ENCODE data around the gene SRRM3. TPM values are rescaled to one million over a fixed set of nuclear protein-coding genes. Genes with fewer than 3 reads are reported as not detected.
"Not testable (repeated sequence)": the region's sequence is repeated elsewhere in the genome, so short reads cannot be mapped to it uniquely, and the experiment has no call there.

SRRM3 gene
- polyA plus RNA-seq, 1 donor = 0.62 TPM

GRCh38 chr7:76231071-76231470 is 29.4 kb downstream of the SRRM3 start:
- no peak for DNase-seq

- DNase-seq = no peak
Measured at GRCh38 chr7:76231583-76231982, 29.9 kb downstream of the SRRM3 start.

DNA sequence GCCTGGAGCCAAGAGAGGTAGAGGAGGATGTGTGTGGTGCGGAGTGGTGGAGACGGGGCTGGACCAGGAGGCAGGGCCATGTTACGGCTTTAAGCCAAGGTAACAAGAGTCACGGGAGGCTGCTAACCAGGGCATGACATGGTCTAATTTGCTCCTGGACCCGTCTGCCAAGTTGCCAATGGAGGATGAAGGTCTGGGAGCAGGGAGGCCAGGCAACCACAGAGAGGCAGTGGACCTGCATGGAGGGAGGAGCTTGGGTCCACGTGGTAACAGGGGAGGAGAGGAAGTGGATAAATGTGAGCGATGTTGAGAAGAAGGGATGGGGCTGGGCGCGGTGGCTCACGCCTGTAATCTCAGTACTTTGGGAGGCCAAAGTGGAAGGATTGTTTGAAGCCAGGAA is 31.0 kb downstream of the SRRM3 start:
- DNase-seq = no peak

- DNase-seq = no peak
Measured at GRCh38 chr7:76233538-76234281, 32.0 kb downstream of the SRRM3 start.

GRCh38 chr7:76234282-76234584 is 32.5 kb downstream of the SRRM3 start:
- no peak for DNase-seq

DNA sequence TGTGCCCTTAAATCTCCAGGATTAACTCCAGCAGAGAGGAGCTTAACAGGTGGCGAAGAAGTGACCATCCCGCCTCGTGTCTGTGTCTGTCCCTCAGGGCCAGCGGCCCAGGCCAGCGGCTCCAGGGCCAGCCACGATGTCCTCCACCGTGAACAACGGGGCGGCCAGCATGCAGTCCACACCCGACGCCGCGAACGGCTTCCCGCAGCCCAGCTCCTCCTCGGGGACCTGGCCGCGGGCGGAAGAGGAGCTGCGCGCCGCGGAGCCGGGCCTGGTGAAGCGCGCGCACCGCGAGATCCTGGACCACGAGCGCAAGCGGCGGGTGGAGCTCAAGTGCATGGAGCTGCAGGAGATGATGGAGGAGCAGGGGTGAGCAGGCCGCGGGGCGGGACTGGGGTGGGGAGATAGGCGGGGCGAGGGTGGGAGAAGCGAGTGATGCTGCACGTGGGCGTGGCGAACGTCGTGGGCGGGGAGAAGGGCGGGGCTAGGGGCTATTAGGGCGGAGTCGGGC is 33.3 kb downstream of the SRRM3 start:
- peak; percentile 45 for DNase-seq

DNA sequence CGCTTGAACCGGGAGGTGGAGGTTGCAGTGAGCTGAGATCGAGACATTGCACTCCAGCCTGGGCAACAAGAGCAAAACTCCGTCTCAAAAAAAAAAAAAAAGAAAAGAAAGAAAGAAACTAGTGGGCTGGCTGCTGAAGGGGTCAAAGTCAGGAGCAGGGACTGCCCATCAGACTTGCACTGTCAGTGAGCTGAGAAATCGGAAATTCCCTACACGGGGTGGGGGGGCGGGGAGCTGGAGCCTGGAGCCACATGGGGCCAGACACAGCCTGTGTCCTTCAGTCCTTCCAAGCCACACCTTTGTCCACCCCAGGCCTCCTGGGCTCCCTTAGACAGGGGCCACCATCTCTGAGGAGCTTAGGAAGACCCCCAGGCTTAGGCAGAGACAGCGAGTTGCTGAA is 34.5 kb downstream of the SRRM3 start:
- no peak for DNase-seq

DNA sequence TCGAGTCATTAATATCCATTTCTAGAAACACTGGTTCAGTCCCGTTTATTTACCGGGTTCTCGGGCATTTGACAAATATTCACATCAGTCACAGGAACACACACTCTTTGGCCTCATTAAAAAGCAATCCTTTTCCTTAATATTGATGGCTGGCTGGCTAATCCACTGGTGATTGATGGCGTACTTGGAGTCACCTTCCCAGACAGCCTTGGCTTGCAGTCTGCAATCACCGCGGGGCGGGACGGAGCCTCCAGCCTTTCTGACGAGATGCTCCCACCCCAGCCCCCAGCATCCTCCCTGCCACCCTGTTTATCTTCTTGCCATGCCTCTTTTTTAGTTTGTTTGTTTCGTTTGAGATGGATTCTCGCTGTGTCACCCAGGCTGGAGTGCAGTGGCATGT is 36.6 kb downstream of the SRRM3 start:
- DNase-seq = no peak

- no peak for DNase-seq
Measured at GRCh38 chr7:76241141-76241540, 39.4 kb downstream of the SRRM3 start.

DNA sequence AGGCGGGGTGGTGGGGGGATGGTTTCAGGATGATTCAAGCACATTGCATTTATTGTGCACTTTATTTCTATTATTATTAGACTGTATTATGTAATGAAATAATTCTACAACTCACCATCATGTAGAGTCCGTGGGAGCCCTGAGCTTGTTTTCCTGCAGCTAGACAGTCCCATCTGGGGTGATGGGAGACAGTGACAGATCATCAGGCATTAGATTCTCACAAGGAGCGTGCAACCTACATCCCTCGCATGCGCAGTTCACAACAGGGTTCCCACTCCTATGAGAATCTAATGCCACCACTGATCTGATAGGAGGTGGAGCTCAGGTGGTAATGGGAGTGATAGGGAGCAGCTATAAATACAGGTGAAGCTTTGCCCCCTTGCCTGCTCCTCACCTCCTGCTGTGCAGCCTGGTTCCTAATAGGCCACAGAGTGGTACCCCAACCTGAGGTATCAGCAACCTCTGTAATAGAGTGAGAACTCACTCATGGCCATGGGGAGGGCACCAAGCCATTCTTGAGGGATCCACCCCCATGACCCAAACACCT is 40.9 kb downstream of the SRRM3 start:
- DNase-seq = not testable (repeated sequence)

DNA sequence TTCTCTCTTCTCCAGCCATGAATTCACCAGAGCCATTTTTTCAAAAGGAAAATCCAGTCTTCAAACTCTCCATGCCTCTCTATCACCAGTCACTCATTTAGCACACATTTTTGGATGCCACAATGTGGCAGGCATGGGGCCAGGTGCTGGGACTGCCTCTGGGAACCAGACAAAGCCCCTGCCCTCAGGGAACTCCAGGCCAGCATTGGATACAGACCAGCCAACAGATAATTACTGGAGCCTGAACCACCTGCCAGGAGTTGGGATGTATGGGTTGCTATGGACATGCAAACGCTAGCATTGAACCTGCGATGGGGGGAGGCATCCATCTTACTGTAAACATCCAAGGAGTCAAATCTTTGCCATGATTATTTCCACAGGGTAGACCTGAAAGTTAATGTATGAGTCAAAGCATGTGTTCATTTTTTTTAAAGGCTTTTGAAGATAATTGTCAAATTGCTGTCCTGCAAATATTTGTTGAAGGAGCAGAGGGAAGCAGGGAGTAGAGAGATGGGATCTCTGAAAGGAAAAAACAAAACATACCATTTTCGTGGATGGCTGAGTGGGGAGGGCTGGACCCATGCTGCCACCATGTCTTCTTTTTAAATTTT is 43.2 kb downstream of the SRRM3 start:
- no peak for DNase-seq

- no peak for DNase-seq
Measured at GRCh38 chr7:76246804-76247389, 45.2 kb downstream of the SRRM3 start.

- no peak for DNase-seq
Measured at GRCh38 chr7:76247938-76248337, 46.2 kb downstream of the SRRM3 start.

DNA sequence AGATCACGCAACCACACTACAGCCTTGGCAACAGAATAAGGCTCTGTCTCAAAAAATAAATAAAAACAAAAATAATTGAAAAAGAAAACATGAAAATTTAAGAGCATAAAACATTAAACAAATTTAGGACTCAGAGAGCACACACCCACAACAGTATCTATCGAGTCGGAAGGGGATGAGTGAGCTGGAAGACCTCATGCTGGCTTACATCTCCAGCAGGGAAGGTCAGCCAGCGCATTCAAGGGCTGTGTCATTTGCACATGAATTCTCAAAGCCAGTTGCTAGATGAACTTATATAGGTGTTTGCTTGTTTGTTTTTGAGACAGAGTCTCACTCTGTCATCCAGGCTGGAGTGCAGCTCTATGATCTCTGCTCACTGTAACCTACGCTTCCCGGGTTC is 50.3 kb downstream of the SRRM3 start:
- DNase-seq = no peak

DNA sequence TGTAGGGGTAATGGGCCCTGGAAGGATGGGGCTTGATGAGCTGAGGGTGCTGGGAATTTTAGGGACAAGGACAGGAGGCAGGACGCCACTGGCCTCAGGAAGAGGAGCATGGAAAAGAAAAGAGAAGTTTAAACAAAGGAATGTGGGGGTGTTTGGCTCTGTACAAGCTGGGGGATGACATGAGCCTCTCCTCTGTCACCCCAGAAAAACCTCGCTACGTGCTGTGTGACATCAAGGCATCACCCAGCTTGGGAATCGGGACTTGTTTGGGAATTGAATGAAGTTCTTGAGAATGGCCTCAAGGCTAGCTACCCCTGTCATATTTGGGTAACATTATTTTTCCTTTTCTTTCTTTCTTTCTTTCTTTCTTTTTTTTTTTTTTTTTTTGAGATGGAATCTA is 53.1 kb downstream of the SRRM3 start:
- DNase-seq = no peak

- no peak for DNase-seq
Measured at GRCh38 chr7:76257973-76258372, 56.3 kb downstream of the SRRM3 start.

- DNase-seq = no peak
Measured at GRCh38 chr7:76259124-76260093, 57.7 kb downstream of the SRRM3 start.

DNA sequence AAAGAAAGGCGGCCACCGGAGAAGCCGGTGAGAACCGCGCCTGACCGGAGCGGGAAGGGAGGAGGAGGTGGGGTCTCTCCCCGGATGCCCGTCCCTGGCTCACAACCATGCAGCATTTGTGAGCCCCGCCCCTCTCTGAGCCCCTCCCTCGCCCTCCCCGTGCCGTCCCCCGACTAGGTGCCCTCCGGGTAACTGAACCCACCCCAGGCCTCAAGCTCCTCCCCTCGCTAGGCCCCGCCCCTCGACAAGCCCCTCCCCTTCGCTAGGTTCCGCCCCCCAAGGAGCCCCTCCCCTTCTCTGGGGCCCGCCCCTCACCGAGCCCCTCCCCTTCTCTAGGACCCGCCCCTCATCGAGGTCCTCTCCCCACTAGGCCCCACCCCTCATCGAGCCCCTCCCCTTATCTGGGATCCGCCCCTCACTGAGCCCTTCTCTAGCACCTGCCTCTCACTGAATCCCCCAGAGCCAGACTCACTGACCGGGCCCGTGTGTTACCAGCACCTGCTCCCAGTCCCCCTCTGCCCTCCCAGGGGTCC is 58.5 kb downstream of the SRRM3 start:
- no peak for DNase-seq

DNA sequence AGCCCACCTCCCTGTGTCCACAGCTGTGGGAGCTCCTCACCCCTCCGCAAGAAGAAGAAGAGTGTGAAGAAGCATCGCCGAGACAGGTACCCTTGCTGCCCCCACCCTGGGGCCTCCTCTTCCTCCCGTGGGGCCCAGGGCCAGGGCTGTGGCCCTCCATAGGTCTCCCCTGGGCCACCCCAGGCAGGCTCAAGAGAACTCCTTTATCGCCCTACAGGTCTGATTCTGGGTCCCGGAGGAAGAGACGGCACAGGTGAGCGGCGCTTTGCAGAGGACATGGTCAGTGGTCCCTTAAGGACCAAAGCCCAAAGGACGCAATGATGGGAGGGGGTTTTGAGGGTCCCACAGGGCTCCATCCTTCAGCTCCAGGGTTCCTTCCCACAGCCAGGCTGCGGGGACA is 59.6 kb downstream of the SRRM3 start:
- DNase-seq = no peak

- DNase-seq = no peak
Measured at GRCh38 chr7:76261931-76262330, 60.2 kb downstream of the SRRM3 start.

- no peak for DNase-seq
Measured at GRCh38 chr7:76262683-76263402, 61.1 kb downstream of the SRRM3 start.

- no peak for DNase-seq
Measured at GRCh38 chr7:76265299-76265698, 63.6 kb downstream of the SRRM3 start.

Measured in hindlimb muscle (tissue), 1 donor.